Tibial nerve (tissue), 4 donors: ENCODE measurements around the gene PARD3B. TPM values are rescaled to one million over a fixed set of nuclear protein-coding genes. Genes with fewer than 3 reads are reported as not detected.

Experiments
- DNase-seq, 2 donors: peaks; one replicate each; pipeline ENCODE4 v3.0.0-alpha.2; 2019; ENCODE audit warnings: low spot score in 2 of 2
- H3K27ac ChIP-seq, 4 donors: fragments of 200-600 bp; sonication (generic) in 3 of 4; one replicate each; pipeline ENCODE4 v1.5.1; 2017 to 2019; ENCODE audit warnings: mild to moderate bottlenecking in 1 of 4
- H3K27me3 ChIP-seq, 2 donors: fragments of 200-600 bp; sonication (generic) in 1 of 2; one replicate each; pipeline versions ENCODE4 v1.5.1 to v1.6.0; 2017 to 2019
- H3K36me3 ChIP-seq, 3 donors: fragments of 200-600 bp; sonication (generic); one replicate each; pipeline ENCODE4 v1.5.1; 2018 to 2019
- H3K4me1 ChIP-seq, 4 donors: fragments of 200-600 bp; sonication (generic) in 3 of 4; one replicate each; pipeline ENCODE4 v1.5.1; 2017 to 2019
- H3K4me3 ChIP-seq, 4 donors: fragments of 200-600 bp; sonication (generic) in 3 of 4; one replicate each; pipeline ENCODE4 v1.5.1; 2017 to 2019; ENCODE audit warnings: mild to moderate bottlenecking in 1 of 4, moderate library complexity in 1 of 4
- H3K9me3 ChIP-seq, 4 donors: fragments of 200-600 bp; sonication (generic) in 3 of 4; one replicate each; pipeline ENCODE4 v1.5.1; 2017 to 2019
- EP300 ChIP-seq, 2 donors: sonication (generic); formaldehyde crosslinking; IDR thresholded peaks; one replicate each; pipeline ENCODE4 v1.6.1; 2017; ENCODE audit warnings: antibody characterized with exemption in 2 of 2, mild to moderate bottlenecking in 1 of 2
- POLR2A ChIP-seq, 2 donors: fragments of 450-650 bp; IDR thresholded peaks; one replicate each; pipeline ENCODE4 v1.6.1; 2017; ENCODE audit warnings: antibody characterized with exemption in 2 of 2, mild to moderate bottlenecking in 2 of 2, moderate library complexity in 2 of 2
- WGBS, 2 donors: methylation state at CpG; one replicate each; pipeline ENCODE4 v1.1.5; 2018; 5-methylcytosine and 5-hydroxymethylcytosine counted together
- total RNA-seq, 4 donors: library from RNA; depleted of rRNA; stranded (reverse); fragments of >200 nt; gene quantifications; one replicate each; pipeline ENCODE4 v1.1.0, GENCODE V29; 2016
- TF ChIP-seq, protein P1 (sequence below), 5 experiments: fragments of 200-600 bp in 3 of 5; fragments of 450-650 bp in 2 of 5; sonication (generic) in 3 of 5; IDR thresholded peaks; one replicate each; pipeline ENCODE4 v1.5.1; 2016 to 2019; ENCODE audit warnings: antibody characterized with exemption in 5 of 5, mild to moderate bottlenecking in 3 of 5, moderate library complexity in 2 of 5

The PARD3B gene
- total RNA-seq, 4 donors from 2014 or later = 47.4 to 101 (median 64.8) TPM

DNA sequence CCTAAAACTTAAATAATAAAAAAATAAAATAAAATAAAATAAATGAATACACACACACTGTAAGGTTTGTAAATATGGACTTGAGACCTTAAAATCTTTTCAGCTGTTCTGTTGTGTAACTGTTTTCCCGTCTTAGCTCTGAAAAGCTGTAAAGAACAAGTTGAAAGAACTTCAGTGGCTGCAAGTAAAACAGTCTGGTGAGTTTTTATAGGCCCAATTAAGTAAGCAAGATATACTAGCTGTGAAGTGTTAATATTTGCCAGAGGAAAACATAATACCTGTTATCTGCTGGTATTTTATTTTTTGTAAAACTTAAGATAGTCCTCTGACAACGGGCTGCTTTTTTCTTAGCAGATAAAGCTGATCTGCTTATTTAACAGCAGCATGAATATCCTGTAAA lies 960.1 kb downstream of the PARD3B start:
- Histone ChIP-seq H3K36me3 (peaks cover 0 to 26% (median 0%) of the 10 kb centered on the region in 3 donors), H3K4me1 (peaks cover 0 to 6% (median 0%) of the 10 kb centered on the region in 4 donors), H3K9me3 (no peaks in the 10 kb centered on the region), H3K4me3 (no peak overlapping the region), H3K27me3 (no peaks in the 10 kb centered on the region), H3K27ac (no peak overlapping the region)
- no peak for DNase-seq
- 84 to 85% methylated on average over 2 of the region's 2 CpGs for WGBS, 2 donors
- no peak for TF ChIP-seq EP300 (IDR thresholded peaks at IDR 0.05)

DNA sequence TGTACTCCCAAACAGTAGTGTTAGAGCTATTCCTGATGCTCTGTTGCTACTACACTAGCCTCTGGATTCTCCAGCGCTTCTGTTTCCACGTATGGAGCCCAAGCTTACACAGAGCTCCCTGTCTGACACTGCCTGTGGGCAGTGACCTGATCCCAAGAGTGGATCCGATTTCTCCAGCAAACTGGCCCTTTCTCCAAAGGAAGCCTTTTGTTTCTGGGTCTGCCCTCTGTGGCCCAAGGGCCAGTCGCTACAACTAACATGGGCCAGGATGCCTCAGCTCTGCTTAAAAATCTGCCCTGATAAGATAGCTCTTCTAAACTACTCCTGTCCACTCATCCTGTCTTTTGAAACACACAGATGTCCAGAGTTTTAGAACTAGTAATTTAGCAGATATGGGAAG lies 964.4 kb downstream of the PARD3B start:
- Histone ChIP-seq H3K27me3 (no peaks in the 10 kb centered on the region), H3K27ac (no peak overlapping the region), H3K4me1 (peaks cover 0 to 19% (median 0%) of the 10 kb centered on the region in 4 donors), H3K4me3 (no peak overlapping the region), H3K9me3 (no peaks in the 10 kb centered on the region), H3K36me3 (no peaks in the 10 kb centered on the region)
- DNase-seq = no peak
- TF ChIP-seq, protein P1, sequence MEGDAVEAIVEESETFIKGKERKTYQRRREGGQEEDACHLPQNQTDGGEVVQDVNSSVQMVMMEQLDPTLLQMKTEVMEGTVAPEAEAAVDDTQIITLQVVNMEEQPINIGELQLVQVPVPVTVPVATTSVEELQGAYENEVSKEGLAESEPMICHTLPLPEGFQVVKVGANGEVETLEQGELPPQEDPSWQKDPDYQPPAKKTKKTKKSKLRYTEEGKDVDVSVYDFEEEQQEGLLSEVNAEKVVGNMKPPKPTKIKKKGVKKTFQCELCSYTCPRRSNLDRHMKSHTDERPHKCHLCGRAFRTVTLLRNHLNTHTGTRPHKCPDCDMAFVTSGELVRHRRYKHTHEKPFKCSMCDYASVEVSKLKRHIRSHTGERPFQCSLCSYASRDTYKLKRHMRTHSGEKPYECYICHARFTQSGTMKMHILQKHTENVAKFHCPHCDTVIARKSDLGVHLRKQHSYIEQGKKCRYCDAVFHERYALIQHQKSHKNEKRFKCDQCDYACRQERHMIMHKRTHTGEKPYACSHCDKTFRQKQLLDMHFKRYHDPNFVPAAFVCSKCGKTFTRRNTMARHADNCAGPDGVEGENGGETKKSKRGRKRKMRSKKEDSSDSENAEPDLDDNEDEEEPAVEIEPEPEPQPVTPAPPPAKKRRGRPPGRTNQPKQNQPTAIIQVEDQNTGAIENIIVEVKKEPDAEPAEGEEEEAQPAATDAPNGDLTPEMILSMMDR (IDR thresholded peaks at IDR 0.05) = no peak
- no peak for TF ChIP-seq EP300 (IDR thresholded peaks at IDR 0.05)
- TF ChIP-seq POLR2A (IDR thresholded peaks at IDR 0.05) = no peak
- WGBS, 2 donors = 71 to 84% methylated on average over 4 of the region's 4 CpGs

- H3K4me3 ChIP-seq = no peak overlapping the region
- H3K36me3 ChIP-seq = no peaks in the 10 kb centered on the region
- no peak overlapping the region for H3K27ac ChIP-seq
- DNase-seq = no peak
- no peaks in the 10 kb centered on the region for H3K27me3 ChIP-seq
- H3K4me1 ChIP-seq = peaks cover 0 to 19% (median 0%) of the 10 kb centered on the region in 4 donors
- no peaks in the 10 kb centered on the region for H3K9me3 ChIP-seq
- TF ChIP-seq EP300 (IDR thresholded peaks at IDR 0.05) = no peak
- TF ChIP-seq POLR2A (IDR thresholded peaks at IDR 0.05) = no peak
- TF ChIP-seq, protein P1 (IDR thresholded peaks at IDR 0.05) = no peak
- WGBS, 2 donors = 84 to 86% methylated on average over 2 of the region's 2 CpGs
These were observed 965.1 kb downstream of the PARD3B start for GRCh38 chr2:205510345-205510744.

DNA sequence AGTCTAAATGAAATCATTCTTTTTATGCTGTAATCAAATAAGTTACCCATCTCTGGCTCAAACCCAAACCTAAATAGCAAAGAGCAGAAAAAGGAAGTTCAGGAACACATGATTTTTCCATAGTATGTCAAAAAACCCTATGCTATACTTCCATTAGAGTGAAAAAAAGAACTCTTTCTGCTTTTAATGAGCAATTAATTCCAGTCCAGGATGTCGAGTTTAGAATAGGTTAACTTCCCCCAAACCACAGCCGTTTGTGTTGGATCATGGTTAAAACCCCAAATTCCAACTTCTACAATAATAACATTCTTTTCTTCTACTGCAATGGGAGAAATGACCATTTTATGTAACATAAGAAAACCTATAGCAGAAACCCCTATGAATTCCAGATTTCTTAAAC lies 965.9 kb downstream of the PARD3B start:
- peaks cover 0 to 19% (median 0%) of the 10 kb centered on the region in 4 donors for H3K4me1 ChIP-seq
- no peak for TF ChIP-seq POLR2A (IDR thresholded peaks at IDR 0.05)
- TF ChIP-seq, protein P1 (IDR thresholded peaks at IDR 0.05) = no peak
- no peak for TF ChIP-seq EP300 (IDR thresholded peaks at IDR 0.05)
- no peaks in the 10 kb centered on the region for H3K27me3 ChIP-seq
- H3K4me3 ChIP-seq = no peak overlapping the region
- no peak overlapping the region for H3K27ac ChIP-seq
- no peak for DNase-seq
- 5 to 9% methylated on average over 2 of the region's 2 CpGs for WGBS, 2 donors
- H3K36me3 ChIP-seq = no peaks in the 10 kb centered on the region
- H3K9me3 ChIP-seq = peaks cover 0 to 6% (median 0%) of the 10 kb centered on the region in 4 donors

DNA sequence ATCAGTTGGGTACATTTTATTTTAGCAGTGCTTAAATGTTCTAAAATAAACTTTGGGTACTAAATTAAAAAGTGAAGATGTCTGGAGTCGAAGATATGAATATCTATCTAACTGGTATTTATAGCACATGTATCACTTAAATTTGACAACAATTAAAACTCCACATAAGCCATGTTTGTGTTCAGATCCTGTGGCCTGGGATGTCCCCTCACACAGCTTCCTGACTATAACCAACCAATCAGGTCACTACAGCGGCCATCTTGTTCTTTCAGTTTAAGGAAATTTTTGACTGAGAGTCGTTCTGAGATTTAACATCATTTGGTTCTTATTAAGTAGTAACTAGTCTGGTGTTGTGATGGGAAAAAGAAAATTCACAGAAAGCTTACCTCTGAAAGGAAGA lies 966.4 kb downstream of the PARD3B start:
- H3K4me1 ChIP-seq = peaks cover 0 to 19% (median 0%) of the 10 kb centered on the region in 4 donors
- peaks cover 0 to 7% (median 0%) of the 10 kb centered on the region in 4 donors for H3K9me3 ChIP-seq
- TF ChIP-seq POLR2A (IDR thresholded peaks at IDR 0.05) = no peak
- TF ChIP-seq EP300 (IDR thresholded peaks at IDR 0.05) = no peak
- TF ChIP-seq, protein P1 (IDR thresholded peaks at IDR 0.05) = no peak
- 77 to 83% methylated on average over 3 of the region's 3 CpGs for WGBS, 2 donors
- no peaks in the 10 kb centered on the region for H3K27me3 ChIP-seq
- H3K4me3 ChIP-seq = no peak overlapping the region
- H3K36me3 ChIP-seq = no peaks in the 10 kb centered on the region
- H3K27ac ChIP-seq = peak overlapping the region in 1 of 4 donors; percentile 9
- DNase-seq = no peak

- no peak overlapping the region for H3K27ac ChIP-seq
- H3K4me3 ChIP-seq = no peak overlapping the region
- no peak for DNase-seq
- H3K4me1 ChIP-seq = no peaks in the 10 kb centered on the region
- no peaks in the 10 kb centered on the region for H3K36me3 ChIP-seq
- no peaks in the 10 kb centered on the region for H3K27me3 ChIP-seq
- WGBS, 2 donors = 92 to 93% methylated on average over 4 of the region's 4 CpGs
- no peak for TF ChIP-seq POLR2A (IDR thresholded peaks at IDR 0.05)
- TF ChIP-seq, protein P1 (IDR thresholded peaks at IDR 0.05) = no peak
- TF ChIP-seq EP300 (IDR thresholded peaks at IDR 0.05) = no peak
- H3K9me3 ChIP-seq = peaks cover 0 to 24% (median 4%) of the 10 kb centered on the region in 4 donors
These were observed 975.0 kb downstream of the PARD3B start for GRCh38 chr2:205520311-205520710.
